DMS153 treated with DMSO at 0.1 percent for 48 hours (cell line): Measurements from ENCODE around the gene PRSS8.

ENCODE experiments used
- DNase-seq: peaks from one replicate; lab custom pipeline; 2025; ENCODE audit not compliant: unreplicated experiment; lab: John Stamatoyannopoulos, UW

PRSS8 gene

GRCh38 chr16:31130336-31130891 is 5.1 kb downstream of the PRSS8 start:
- no peak for DNase-seq

- no peak for DNase-seq
These were observed 5.8 kb downstream of the PRSS8 start for GRCh38 chr16:31129568-31130335.

GRCh38 chr16:31128711-31129567 is 6.6 kb downstream of the PRSS8 start:
- no peak for DNase-seq

GRCh38 chr16:31127182-31127581 is 8.3 kb downstream of the PRSS8 start:
- no peak for DNase-seq

- no peak for DNase-seq
These were observed 9.7 kb downstream of the PRSS8 start for GRCh38 chr16:31125844-31126243.

GRCh38 chr16:31120129-31120528 is 15.4 kb downstream of the PRSS8 start:
- no peak for DNase-seq

- no peak for DNase-seq
These were observed 17.0 kb downstream of the PRSS8 start for GRCh38 chr16:31118223-31119155.

GRCh38 chr16:31117384-31118222 is 17.9 kb downstream of the PRSS8 start, which contains the start of gene KAT8:
KAT8 (plus strand) TSS chr16:31117664; CDS start chr16:31117682, 18 bp downstream.
- peak; percentile 85 for DNase-seq

- no peak for DNase-seq
These were observed 21.1 kb downstream of the PRSS8 start for GRCh38 chr16:31114468-31114867.

GRCh38 chr16:31113121-31114120 is 22.1 kb downstream of the PRSS8 start:
- no peak for DNase-seq

GRCh38 chr16:31112711-31113110 is 22.8 kb downstream of the PRSS8 start:
- DNase-seq, result no peak

- DNase-seq, result no peak
These were observed 23.6 kb downstream of the PRSS8 start for GRCh38 chr16:31111881-31112466.

GRCh38 chr16:31110106-31111034 is 25.2 kb downstream of the PRSS8 start:
- DNase-seq, result no peak

- no peak for DNase-seq
These were observed 25.9 kb downstream of the PRSS8 start for GRCh38 chr16:31109622-31110021.

- DNase-seq, result no peak
These were observed 26.6 kb downstream of the PRSS8 start for GRCh38 chr16:31108794-31109558.

- peak; percentile 26 for DNase-seq
These were observed 27.3 kb downstream of the PRSS8 start, which contains the start of gene BCKDK for GRCh38 chr16:31108035-31108793. BCKDK (plus strand) TSS chr16:31108386; CDS start chr16:31109224, 838 bp downstream.
